Stimulated activated CD8-positive, alpha-beta memory T cell treated with anti-CD3 and anti-CD28 coated beads, Interleukin-15, amount 100 ng/mL, for 1 hour (primary cell): ENCODE results near the gene DEAF1.

ENCODE experiments used
- DNase-seq: peaks from one replicate; pipeline ENCODE4 v3.0.0-alpha.2; 2020; ENCODE audit warnings: low read depth

DEAF1 gene

DNA sequence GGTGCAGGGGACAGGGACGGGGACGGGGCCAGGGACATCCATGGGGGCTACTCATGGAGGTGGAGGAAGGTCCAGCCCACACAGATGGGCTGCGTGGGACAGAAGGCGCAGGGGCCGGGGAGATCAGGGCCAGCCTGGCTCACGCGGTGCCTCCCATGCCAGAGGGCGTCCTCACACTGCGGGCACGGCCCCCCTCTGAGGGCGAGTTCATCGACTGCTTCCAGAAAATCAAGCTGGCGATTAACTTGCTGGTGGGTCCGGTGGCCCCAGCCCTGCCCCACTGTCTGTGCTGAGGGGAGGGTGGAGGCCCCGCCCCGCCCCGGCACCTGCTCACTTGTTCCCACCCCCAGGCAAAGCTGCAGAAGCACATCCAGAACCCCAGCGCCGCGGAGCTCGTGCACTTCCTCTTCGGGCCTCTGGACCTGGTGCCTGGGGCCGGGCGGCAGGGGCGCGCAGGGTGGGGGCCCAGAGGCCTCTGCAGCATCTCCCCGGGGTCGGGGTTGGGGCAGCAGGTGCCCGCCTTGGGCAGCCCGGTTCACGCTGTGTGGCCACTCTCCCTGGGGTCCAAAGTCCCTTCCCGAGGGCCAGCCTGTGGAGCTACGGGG, 26.8 kb upstream of the DEAF1 start:
- no peak for DNase-seq

DNA sequence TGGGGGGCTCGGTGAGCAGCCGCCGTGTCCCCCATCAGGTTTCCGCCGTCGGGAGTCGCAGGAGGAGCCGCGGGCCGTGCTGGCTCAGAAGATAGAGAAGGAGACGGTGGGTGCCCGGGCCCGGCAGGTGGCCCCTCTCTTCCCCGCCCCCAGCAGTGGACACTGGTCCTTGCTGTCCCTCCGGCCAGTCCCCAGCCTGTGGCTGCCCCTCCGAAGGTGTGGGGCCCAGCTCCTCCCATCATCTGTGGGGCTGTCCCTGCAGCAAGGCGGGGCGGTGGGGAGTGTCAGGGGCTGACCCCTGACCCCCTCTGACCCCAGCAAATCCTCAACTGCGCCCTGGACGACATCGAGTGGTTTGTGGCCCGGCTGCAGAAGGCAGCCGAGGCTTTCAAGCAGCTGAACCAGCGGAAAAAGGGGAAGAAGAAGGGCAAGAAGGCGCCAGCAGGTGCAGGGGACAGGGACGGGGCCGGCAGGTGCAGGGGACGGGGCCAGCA, 26.3 kb upstream of the DEAF1 start:
- no peak for DNase-seq

DNA sequence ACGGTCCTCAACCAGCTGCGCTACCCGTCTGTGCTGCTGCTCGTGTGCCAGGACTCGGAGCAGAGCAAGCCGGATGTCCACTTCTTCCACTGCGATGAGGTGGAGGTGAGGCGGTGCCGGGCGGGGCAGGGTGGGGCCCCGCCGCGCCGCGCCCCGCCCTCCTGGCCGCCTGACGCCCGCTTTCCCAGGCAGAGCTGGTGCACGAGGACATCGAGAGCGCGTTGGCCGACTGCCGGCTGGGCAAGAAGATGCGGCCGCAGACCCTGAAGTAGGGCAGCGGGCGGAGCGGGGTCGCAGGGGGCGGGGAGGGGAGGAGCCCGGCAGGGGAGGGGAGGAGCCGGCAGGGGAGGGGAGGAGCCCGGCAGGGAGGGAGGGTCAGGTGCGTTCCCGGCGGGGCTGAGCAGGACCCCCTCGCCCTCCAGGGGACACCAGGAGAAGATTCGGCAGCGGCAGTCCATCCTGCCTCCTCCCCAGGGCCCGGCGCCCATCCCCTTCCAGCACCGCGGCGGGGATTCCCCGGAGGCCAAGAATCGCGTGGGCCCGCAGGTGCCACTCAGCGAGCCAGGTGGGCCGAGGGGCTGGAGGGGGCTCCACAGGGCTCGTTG, 25.7 kb upstream of the DEAF1 start:
- DNase-seq = no peak

DNA sequence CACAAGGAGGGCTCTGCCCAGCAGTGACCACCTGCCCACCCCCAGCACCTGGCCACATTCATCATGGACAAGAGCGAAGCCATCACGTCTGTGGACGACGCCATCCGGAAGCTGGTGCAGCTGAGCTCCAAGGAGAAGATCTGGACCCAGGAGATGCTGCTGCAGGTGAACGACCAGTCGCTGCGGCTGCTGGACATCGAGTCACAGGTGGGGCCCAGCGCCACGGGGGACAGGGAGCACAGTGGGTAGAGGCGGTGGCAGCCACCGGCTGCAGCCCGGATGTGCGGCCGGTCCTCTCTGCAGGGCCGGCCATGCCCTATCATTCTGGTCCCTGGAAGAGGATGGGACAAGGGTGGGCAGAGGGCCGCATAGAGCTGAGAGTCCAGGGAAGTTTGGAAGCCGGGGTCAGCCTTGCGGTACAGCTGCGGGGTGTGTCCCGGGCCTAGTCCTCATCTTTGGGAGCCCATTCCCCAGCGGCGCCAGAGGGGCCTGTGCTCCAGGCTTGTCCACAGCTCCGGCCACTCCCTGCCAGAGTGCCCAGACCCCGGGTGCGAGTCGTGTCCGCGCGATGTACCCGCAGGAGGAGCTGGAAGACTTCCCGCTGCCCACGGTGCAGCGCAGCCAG, 25.1 kb upstream of the DEAF1 start:
- DNase-seq = no peak

DNA sequence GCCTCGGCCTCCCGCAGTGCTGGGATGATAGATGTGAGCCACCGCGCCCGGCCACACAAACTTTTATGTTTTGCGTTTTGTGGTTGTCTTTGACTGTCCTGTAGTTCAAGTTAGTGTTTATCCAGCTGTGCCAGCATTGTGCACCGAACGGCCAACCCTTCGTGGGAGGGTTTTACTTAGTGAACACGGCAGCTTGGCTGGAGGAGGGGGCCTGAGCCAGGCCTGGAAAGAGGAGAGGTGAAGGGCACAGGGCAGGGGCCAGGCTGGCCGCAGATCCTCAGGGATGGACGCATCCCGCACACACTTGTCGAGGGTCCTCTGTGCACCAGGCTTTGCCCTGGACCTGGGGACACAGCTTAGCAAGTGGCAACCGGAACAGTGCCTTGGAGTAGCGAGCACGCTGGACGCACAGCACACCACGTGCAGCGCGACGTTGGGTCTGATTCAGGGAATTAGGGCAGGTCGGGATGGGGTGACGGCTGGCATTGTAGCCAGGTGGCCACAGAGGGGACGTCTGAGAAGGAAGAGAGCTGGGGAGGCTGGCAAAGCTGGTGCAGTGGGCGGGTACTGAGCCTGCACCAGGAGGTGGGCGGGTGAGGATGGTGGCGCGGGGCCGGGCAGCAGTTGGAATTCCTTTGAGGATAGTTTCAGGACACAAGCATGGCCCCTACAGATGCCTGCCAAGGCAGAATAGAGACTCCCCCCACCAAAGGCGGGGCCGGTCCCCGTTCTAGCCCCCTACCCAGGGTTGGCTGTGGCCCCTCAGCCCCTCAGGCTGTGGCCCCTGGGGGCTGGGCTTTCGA, 24.4 kb upstream of the DEAF1 start:
- DNase-seq = no peak

DNA sequence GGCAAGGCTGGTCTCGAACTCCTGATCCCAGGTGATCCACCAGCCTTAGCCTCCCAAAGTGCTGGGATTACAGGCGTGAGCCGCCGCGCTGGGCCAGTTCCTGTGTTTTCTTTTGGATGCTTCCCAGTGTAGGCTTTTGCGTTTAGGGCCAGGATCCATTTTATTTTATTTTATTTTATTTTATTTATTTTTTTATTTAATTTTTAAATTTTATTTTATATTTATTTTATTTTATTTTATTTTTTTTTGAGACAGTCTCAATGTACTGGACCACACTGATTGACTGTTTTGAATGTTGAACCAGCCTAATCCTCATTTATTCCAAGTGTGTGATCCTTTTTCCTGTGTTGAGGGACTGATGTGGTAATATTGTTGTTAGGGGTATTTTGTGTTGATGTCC, 19.4 kb upstream of the DEAF1 start:
- DNase-seq = no peak

DNA sequence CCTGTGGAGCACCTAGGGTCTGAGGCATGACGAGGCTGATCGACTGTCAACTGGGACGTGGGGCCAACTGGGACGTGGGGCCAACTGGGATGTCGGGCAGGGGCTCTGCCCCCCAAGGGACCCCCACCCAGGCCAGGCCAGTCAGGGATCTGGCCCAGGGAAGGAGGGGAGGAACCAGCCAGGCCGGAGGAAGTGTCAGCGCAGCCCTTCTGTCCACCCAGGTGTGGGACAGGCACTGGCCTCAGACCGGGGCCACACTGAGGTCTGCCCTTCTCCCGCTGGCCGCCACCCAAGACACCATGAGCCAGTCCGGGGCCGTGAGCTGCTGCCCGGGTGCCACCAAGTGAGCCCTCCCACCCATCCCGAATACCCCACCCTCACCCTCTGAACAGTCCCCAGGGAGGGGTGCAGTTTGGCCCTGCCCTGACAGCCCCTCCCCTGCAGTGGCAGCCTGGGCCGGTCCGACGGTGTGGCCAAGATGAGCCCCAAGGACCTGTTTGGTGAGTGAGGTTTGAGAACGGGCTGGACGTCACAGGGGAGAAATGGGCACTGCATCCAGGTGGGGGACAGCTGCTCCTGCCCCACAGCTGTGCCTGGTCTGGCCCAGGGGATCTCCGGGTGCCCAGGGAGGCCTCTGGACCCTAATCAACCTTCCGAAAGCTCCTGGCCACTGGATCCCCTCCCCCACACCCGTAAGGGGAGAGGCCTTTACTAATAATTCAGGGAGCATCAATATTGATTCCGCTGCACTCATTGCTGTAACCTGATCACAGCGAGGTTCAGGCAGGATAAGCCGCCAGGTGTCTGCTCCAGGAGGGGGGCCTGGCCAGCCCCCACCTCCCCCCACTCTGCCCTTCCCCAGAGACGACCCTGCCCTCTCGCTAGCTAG, 14.3 kb upstream of the DEAF1 start:
- DNase-seq = no peak

DNA sequence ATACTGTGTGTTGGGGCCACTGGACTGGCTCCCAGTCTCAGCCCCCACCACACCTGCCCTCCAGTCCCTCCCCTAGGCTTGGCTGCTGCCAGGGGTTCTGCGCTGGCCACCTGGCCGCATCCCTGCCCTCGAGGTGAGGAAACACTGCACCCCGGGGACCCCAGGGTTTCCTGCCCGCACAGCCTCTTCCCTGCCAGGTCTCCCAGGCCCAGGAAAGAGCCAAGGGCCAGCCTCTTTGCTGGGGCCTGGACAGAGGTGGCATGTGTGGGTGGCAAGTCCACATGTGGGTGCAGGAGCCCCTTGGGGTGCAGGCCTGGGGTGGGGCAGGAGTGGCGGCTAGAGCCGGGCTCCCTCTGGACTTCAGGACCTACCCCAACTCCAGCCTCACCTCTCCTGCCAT, 13.5 kb upstream of the DEAF1 start:
- DNase-seq = no peak

DNA sequence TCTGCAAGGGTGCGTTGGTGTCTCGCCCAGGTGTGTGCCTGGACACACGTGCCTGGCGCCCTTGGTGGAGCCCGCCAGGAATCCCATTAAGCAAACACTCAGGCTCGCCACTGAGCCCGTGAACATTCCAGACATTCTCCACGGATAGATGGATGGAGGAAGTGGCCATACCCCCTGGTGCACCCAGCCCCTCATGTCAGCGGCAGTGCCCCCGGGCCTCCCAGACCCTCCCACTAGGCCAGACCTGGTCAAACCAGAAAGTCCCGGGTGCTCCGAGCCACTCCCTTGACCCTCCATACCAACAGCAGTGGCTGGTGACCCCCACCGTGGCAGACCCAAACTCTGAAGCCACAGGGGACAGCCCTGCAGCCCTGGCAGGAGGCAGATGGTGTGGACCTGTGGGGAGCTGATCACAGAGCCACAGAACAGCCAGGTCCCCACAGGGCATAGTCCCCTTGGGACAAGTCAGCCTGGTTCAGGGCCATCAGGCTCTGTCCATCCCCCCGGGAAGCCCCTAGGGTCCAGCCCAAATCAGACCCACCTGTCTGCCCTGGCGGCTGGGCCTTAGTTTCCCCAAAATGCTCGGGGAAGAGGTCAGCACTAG, 12.9 kb upstream of the DEAF1 start:
- no peak for DNase-seq

DNA sequence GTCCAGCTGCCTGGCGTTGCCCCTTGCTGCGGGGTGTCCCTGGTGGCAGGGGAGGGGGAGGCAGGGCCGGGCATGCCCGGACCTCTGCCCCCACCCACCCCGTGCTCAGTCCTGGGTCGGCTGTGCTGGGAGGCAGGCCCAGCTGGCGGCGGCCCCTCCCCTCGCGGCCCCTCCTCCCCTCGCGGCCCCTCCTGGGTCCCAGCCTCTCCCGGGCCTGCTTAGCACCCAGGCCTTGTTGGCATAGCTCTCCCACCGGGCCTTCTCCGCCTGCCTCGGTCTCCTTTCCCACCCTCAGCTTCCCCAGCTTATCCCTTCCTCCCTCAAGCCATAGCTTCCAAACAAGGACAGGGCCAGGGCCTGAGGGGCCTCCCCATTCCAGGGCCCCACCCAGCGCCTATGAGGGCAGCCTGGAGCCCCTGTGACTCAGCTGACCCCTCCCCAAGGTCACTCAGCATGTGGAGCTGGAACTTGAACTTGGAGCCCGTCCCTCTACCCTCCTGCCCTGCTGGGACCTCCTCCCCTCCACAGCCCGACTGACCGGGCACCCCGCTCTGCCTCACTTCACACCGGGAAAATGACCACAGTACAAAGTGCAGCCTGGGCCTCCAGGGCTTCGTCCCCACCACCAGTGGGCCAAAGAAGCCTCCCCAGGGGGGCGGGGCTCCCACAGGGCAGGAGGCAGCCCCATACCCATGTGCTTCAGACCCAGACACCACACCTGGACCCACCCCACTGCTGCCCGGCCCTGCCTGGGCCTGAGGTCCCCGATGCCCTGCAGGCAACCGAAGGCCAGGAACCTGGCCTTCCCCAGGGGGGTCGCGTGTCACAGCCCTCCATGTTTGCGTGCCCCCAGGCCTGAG, 12.2 kb upstream of the DEAF1 start:
- no peak for DNase-seq

DNA sequence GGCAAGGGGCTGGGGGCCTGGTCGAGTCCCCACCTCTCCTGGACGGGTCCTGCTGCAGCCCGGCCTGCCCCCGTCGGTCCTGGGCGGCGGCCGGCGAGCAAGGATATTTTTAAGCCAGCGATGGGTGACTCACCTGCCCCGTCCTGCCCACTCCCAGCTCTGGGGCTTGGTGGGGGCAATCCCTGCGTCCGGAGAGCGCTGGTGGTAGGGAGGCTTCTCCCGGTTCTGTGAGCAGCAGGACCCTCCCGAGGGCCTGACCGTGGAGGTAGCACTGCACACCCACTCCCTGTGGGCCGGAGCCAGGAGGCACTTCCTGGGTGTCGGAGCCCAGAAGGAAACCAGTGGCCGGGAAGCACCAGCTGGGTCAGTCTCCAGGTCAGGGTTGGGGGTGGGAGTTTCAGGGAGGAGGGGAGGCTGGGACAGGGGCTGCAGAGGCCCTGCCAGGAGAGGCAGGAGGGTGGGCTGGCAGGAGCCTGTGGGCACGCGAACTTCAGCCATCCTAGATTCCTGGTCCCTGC, 11.5 kb upstream of the DEAF1 start:
- DNase-seq = no peak

DNA sequence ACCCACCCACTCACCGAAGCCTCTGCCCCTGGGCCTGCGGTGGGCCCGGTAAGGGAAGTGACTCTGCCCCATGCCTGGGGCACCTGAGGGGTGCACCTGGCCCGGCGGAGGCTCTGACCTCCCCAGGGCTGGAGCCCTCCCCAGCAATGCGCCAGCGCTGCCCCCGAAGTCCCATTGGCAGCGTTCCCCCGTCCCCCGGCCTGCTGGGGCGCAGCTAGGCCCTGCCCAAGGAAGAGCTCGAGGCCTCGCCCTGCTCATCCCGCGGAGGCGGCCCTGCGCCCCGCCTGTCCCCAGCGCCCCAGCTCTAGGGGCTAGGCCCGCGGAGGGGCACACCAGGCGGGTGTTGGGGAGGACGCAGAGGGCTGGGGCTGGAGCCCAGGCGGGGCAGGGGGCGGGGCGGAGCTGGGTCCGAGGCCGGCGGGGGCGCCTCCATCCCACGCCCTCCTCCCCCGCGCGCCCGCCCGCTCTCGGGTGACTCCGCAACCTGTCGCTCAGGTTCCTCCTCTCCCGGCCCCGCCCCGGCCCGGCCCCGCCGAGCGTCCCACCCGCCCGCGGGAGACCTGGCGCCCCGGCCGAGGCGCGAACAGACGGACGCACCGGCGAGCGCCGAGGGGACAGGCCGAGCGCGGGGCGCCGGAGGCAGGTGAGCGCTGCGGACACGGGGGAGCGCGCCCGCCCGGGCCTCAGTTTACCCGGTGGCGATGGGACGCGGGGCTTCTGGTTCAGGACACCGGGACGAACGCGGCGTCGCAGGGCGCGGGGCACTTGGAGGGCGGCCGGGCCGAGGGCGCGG, 10.8 kb upstream of the DEAF1 start, which contains the start of gene EPS8L2:
EPS8L2 (plus strand) TSS at position 586 of the 793 bp plus-strand sequence. CDS start 3,177 bp downstream, outside the sequence.
- DNase-seq = no peak

DNA sequence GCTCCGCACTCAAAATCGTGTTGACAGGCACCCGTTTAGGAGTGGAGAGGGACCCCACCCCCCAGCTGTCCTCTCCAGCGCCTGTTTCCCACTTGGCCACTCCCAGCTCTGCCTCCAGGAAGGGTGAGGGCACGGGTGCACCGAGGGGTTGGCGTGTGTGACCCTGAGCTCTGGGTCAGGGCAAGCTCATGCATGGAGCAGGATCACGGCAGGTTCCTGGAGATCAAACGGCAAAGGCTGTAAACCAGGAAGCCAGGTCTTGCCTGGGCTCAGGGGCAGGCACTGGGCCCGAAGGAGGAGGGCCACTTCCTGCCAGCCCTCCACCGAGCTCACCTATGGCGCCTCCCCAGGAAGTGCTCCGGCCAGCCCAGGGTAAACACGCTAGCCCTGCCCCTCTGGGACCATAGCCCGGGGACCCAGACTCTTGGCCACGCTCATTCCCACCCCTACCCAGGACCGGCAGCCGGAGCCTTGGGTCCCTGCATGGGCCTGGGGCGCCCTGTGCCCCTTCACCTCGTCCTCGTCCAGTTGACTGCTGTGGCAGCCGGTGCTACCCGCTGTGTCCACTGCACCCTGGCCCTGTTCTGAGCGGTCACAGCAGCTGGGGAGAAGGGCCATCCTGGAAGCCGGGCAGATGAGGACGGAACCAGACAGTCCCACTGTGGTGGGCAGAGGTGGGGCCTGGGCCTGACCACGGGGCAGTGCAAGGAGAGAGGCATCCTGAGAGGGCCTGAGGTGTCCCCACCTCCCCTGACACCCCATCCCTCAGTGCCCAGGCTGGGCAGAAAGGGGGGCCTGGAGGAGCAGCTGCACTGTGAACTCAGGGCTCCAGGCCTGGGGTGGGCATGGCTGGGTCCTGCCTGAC, 10.0 kb upstream of the DEAF1 start:
- no peak for DNase-seq

DNA sequence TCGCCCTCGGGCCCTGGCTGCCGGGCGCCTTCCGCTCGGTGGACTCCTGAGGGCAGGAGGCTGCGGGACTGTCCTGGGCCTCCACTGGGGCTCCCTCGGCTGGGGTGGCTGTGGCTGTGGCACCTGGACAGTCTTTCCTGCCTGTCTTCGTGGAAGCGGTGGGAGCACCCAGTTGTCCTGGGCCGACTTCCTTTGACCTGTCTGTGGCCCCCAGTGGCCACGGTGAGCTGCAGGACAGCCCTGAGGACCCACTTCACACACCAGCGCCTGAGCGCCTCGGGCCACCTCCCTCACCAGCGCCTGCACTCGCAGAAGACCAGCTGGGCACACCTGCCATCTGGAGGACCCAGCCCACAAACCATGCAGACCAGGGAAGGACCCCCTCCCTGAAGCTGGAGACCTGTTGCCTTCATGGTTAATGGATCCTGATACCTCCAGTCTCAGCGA, 9.2 kb upstream of the DEAF1 start:
- DNase-seq = no peak

DNA sequence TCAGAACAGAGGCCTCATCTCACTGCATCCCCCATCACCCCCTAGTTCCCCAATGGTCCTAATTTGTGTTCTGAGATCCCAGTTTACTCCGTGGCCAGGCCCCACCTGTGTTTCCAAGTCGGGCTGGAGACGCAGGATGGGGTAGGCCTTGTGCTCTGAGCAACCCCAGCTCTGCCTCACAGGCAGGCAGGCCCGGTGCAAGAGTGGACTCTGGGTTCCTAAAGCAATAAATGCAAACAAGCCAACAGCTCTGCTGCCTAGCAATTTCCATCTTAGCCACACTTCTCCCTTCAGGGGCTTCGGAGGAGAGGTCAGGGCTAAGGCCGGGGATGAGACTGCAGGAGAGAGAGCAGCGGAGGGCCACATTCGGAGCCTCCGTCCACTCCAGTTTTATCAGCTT, 8.5 kb upstream of the DEAF1 start:
- DNase-seq = no peak

DNA sequence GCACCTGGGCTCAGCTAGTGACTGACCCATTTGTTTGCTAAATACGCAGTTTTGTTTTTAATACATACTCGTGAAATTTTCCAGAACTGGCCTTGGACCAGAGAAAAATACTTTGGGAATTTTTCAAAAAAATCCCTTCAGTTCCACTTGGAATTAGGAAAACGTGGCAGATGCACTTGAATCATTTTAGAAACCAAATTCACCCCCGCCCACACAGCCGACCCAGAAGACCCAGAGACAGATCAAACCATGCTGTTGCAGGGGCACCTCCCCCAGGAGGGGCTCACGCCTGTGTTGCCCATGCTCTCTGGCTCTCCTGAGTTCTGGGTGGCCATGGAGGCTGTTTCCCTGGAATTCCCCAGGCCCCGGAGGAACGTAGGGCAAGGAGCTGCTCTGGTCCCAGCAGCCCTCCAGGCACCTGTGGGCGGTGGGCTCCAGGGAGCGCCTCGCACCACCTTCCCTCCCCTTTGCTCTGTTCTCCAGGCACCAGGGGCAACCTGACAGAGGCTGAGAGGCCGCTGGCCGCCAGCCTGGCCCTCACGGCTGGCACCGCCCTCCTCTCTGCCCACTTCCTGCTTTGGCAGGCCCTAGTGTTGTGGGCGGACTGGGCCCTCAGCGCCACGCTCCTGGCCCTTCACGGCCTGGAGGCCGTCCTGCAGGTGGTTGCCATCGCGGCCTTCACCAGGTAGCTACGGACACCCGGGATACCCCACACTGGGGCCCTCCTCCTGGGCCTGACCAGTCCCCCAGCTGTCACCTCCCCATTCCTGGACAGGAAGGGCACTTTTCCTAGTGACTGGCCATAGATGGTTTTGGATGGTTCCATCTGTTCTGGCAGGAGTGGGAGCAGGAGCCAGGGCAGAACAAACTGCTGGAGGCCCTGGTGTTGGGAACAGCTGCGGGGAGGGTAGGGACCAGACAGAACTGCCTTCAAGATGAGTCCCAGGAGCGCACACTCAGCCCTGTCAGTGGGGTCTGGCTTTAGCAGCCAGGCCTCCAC, 7.7 kb upstream of the DEAF1 start:
- no peak for DNase-seq
